Activated naive CD4-positive, alpha-beta T cell treated with anti-CD3 and anti-CD28 coated beads, Interleukin-2, amount 10 ng/mL, durations not matched to agents 5 hours and 36 hours (primary cell): Measurements from ENCODE around the gene NR2C2. TPM values are rescaled to one million over a fixed set of nuclear protein-coding genes. Genes with fewer than 3 reads are reported as not detected.

Experiments
- total RNA-seq, 2 experiments: library from RNA; stranded (reverse); gene quantifications; one replicate each; pipeline ENCODE4 v1.2.3, GENCODE V29; 2021

NR2C2 gene
- total RNA-seq, result 10 to 100 TPM; 64.4 TPM

DNA sequence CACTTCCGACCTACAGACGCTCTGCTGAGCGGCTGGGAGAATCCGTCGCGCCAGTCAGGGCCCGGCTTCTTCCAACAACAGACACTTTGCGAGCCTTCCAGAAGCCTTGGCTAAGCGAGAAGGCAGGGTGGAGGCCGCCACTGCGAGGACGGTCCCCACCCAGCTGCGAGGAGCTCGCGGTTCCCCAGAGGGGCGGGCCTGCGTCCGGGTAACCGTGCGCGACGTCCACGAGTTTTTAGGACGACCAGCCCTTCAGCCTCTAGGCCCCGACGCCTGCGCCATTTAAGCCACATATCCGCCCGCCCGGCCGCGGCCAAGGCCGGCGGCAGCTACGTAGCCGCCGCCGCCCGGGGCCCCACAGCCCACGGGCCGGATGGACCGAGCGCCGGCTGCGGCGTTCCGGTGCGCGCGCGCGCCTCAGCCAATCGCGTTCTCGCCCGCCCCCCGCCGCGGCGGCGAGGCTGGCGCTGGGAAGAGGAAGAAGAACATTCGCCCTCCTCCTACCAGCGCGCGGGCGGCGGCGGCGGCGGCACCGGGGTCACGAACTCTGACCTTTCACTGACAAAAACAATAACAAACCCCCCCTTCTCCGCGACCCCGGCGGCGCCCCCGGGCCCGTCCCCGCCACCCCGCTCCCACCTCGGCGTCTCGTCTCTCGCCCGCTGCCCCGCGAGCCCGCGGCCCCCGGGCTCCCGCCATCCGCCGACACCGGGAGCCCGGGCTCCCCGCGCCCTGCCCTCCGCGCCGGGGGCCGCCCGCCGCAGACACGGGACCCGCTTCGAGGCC is at the start of gene NR2C2:
TSS of gene NR2C2 (plus strand) at position 484 of the 786 bp plus-strand sequence. CDS start 56,332 bp downstream, outside the sequence.

GRCh38 chr3:15064835-15065549 is 117.6 kb downstream of the NR2C2 start, which contains the start of gene MRPS25:
Gene MRPS25, minus strand, starts transcription at chr3:15065315. Its CDS starts 121 bp downstream, at chr3:15065194.

Other genes starting within 250 kb of the NR2C2 start
- gene FGD5, start 128.6 kb upstream of the NR2C2 start, total RNA-seq, result under 1 TPM; 0.67 to 0.71 TPM
- gene MRPS25, start 117.7 kb downstream of the NR2C2 start, total RNA-seq, result 10 to 100 TPM; 43.0 to 44.6 TPM
- gene RBSN, start 151.6 kb downstream of the NR2C2 start, total RNA-seq, result 10 to 100 TPM; 19.7 to 20.9 TPM